Caco-2 (cell line): Measurements from ENCODE around the gene SHKBP1. TPM values are rescaled to one million over a fixed set of nuclear protein-coding genes. Genes with fewer than 3 reads are reported as not detected.

Source experiments
- BruUV-seq: library from RNA; stranded (reverse); fragments of 400-500 nt; replicated peaks from 2 replicates; lab custom pipeline; 2021; lab: Mats Ljungman, UMichigan
- CTCF ChIA-PET: fragments of 300-600 bp; sonication (Branson Sonifier 250); formaldehyde crosslinking; loops from one replicate; lab custom pipeline; 2022; ENCODE audit warnings: antibody characterized with exemption; lab: Charles Lee
- POLR2A ChIA-PET: fragments of 300-600 bp; sonication (Branson Sonifier 250); formaldehyde crosslinking; loops from one replicate; lab custom pipeline; 2022; ENCODE audit warnings: antibody characterized with exemption; lab: Charles Lee
- DNase-seq, 2 experiments: peaks; one replicate each; pipeline versions ENCODE4 v3.0.0 to v3.0.0-alpha.2; 2020 to 2022
- H3K27me3 ChIP-seq: replicated peaks from 2 replicates; pipeline ENCODE4 v1.6.0; 2011; ENCODE audit warnings: low read length; ENCODE audit not compliant: control insufficient read depth, insufficient read depth
- H3K36me3 ChIP-seq: 2 replicates; pipeline ENCODE4 v1.5.1; 2011; ENCODE audit warnings: low read length; ENCODE audit not compliant: control insufficient read depth, insufficient read depth
- H3K4me1 ChIP-seq: fragments of 250-450 bp; sonication (Bioruptor Pico); 2 replicates; pipeline ENCODE4 v1.5.1; 2020; ENCODE audit warnings: mild to moderate bottlenecking
- H3K4me3 ChIP-seq: 2 replicates; pipeline ENCODE4 v1.5.1; 2011; ENCODE audit warnings: low read depth, mild to moderate bottlenecking, control low read depth, low read length
- H3K9me3 ChIP-seq: fragments of 250-450 bp; sonication (Bioruptor Pico); 2 replicates; pipeline ENCODE4 v1.5.1; 2020; ENCODE audit warnings: mild to moderate bottlenecking, moderate library complexity
- H3K27ac Mint-ChIP-seq: one replicate; pipeline ENCODE4 v1.8.0; 2022; ENCODE audit warnings: mixed read lengths; ENCODE audit not compliant: unreplicated experiment
- H3K27me3 Mint-ChIP-seq: one replicate; pipeline ENCODE4 v1.8.0; 2022; ENCODE audit warnings: mixed read lengths; ENCODE audit not compliant: insufficient read depth, unreplicated experiment
- H3K36me3 Mint-ChIP-seq: one replicate; pipeline ENCODE4 v1.8.0; 2022; ENCODE audit warnings: mild to moderate bottlenecking, mixed read lengths; ENCODE audit not compliant: insufficient read depth, unreplicated experiment
- H3K4me1 Mint-ChIP-seq: one replicate; pipeline ENCODE4 v1.8.0; 2022; ENCODE audit warnings: low read depth, mixed read lengths; ENCODE audit not compliant: unreplicated experiment
- H3K4me3 Mint-ChIP-seq: one replicate; pipeline ENCODE4 v1.8.0; 2022; ENCODE audit warnings: mild to moderate bottlenecking, moderate library complexity, mixed read lengths; ENCODE audit not compliant: unreplicated experiment
- H3K9me3 Mint-ChIP-seq: one replicate; pipeline ENCODE4 v1.8.0; 2022; ENCODE audit warnings: mixed read lengths; ENCODE audit not compliant: unreplicated experiment
- intact Hi-C: fragments of 100-400 bp; cut with micrococcal nuclease; formaldehyde crosslinking; loops from one replicate; pipeline ENCODE4 v1.10.0; 2022; ENCODE audit not compliant: unreplicated experiment
- total RNA-seq: library from RNA; stranded (reverse); gene quantifications from 2 replicates; pipeline ENCODE4 v1.2.3, GENCODE V29; 2022
- TF ChIP-seq, protein P1 (sequence below), 2 experiments: fragments of 200-600 bp in 1 of 2; IDR thresholded peaks; 1 replicate in 1 of 2; 2 replicates in 1 of 2; pipeline versions ENCODE4 v1.5.1 to v1.8.0; 2011 to 2022; ENCODE audit warnings: antibody characterized with exemption in 1 of 2, control low read depth in 1 of 2, inconsistent platforms in 1 of 2, low read depth in 1 of 2, low read length in 1 of 2, mild to moderate bottlenecking in 1 of 2, moderate library complexity in 1 of 2; ENCODE audit not compliant: insufficient read depth in 1 of 2, severe bottlenecking in 1 of 2, unreplicated experiment in 1 of 2

The SHKBP1 gene
- total RNA-seq, 1 experiment from 2014 or later: 82.6 TPM

DNA sequence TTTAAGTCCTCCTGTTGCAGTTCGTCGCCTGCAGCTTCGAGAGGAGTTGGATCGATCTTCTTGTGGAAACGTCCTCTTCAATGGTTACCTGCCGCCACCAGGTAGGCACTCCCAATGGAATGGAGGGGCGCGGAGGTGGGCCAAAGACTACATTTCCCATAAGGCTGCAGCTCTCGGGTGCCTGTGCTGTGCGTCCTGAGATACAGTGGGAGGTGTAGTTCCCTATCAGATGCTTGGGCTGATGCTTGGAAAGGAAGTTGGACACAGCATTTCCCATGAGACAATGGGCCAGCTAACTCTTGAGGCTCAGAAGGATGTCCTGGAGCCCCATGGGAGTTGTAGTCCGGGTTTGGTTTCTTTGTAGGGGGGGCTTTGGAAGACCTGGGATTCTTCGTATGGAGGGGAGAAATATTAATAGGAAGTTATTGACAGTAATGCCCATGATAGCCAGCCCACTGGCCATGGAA is 1.8 kb downstream of the SHKBP1 start:
- no peak overlapping the region for H3K4me3 ChIP-seq
- no TSS peak for BruUV-seq
- H3K4me3 Mint-ChIP-seq: peak overlapping the region; percentile 76
- POLR2A ChIA-PET: no interaction called here
- no peaks in the 10 kb centered on the region for H3K27me3 ChIP-seq
- no peaks in the 10 kb centered on the region for H3K9me3 ChIP-seq
- H3K9me3 Mint-ChIP-seq: no peaks in the 10 kb centered on the region
- no peaks in the 10 kb centered on the region for H3K36me3 ChIP-seq
- H3K27me3 Mint-ChIP-seq: no peaks in the 10 kb centered on the region
- peaks cover 4% of the 10 kb centered on the region; the same call in 1 of the 2 replicates for H3K4me1 ChIP-seq
- DNase-seq: peak; percentile 54 to 72
- intact Hi-C loops: no loop called here
- H3K27ac Mint-ChIP-seq: no peak overlapping the region
- H3K4me1 Mint-ChIP-seq: peaks cover 11% of the 10 kb centered on the region
- CTCF ChIA-PET: no interaction called here
- TF ChIP-seq, protein P1, sequence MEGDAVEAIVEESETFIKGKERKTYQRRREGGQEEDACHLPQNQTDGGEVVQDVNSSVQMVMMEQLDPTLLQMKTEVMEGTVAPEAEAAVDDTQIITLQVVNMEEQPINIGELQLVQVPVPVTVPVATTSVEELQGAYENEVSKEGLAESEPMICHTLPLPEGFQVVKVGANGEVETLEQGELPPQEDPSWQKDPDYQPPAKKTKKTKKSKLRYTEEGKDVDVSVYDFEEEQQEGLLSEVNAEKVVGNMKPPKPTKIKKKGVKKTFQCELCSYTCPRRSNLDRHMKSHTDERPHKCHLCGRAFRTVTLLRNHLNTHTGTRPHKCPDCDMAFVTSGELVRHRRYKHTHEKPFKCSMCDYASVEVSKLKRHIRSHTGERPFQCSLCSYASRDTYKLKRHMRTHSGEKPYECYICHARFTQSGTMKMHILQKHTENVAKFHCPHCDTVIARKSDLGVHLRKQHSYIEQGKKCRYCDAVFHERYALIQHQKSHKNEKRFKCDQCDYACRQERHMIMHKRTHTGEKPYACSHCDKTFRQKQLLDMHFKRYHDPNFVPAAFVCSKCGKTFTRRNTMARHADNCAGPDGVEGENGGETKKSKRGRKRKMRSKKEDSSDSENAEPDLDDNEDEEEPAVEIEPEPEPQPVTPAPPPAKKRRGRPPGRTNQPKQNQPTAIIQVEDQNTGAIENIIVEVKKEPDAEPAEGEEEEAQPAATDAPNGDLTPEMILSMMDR (IDR thresholded peaks at IDR 0.05; ENCODE audit: insufficient read depth in 1 of 2, low read depth in 1 of 2, low read length in 1 of 2, severe bottlenecking in 1 of 2, unreplicated experiment in 1 of 2): no peak
- H3K36me3 Mint-ChIP-seq: peaks cover 18% of the 10 kb centered on the region

DNA sequence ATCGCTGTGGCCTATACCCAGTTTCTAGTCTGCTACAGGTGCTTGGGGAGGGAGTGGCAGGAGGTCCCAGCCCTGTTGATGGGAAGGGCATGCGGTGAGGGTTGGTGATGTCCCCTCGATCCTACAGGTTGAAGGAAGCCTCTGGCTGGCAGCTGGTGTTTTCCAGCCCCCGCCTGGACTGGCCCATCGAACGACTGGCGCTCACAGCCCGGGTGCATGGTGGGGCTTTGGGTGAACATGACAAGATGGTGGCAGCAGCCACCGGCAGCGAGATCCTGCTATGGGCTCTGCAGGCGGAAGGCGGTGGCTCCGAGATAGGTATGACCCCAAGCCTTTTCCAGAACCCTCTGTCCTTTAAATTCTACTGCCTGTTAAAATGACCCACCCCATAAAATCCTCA is 3.9 kb downstream of the SHKBP1 start:
- intact Hi-C loops: no loop called here
- Mint-ChIP-seq H3K9me3 (no peaks in the 10 kb centered on the region), H3K27me3 (no peaks in the 10 kb centered on the region), H3K4me1 (peaks cover 11% of the 10 kb centered on the region), H3K4me3 (no peak overlapping the region), H3K27ac (no peak overlapping the region), H3K36me3 (peaks cover 22% of the 10 kb centered on the region)
- Histone ChIP-seq H3K4me1 (peaks cover 4% of the 10 kb centered on the region; the same call in 1 of the 2 replicates), H3K27me3 (no peaks in the 10 kb centered on the region), H3K4me3 (no peak overlapping the region), H3K9me3 (no peaks in the 10 kb centered on the region), H3K36me3 (no peaks in the 10 kb centered on the region)
- no peak for DNase-seq
- CTCF ChIA-PET: no interaction called here
- POLR2A ChIA-PET: no interaction called here
- no TSS peak for BruUV-seq
- TF ChIP-seq, protein P1 (IDR thresholded peaks at IDR 0.05; ENCODE audit: insufficient read depth in 1 of 2, low read depth in 1 of 2, low read length in 1 of 2, severe bottlenecking in 1 of 2, unreplicated experiment in 1 of 2): no peak

DNA sequence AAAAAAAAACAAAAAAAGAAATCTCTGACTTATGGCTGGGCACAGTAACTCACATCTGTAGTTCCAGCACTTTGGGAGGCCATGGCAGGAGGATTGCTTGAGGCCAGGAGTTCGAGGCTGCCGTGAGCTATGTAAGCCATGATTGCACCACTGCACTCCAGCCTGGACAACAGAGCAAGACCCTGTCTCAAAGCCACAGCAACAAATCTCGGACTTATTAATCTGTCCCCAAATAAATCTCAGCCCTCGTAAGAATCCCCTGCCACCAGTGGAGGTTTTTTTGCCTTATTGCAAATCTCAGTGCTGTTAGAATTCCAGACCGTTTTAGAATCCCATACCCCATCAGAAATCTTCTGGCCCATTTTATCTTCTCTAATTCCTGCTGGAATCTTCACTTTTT is 4.9 kb downstream of the SHKBP1 start:
- no peak overlapping the region for H3K27ac Mint-ChIP-seq

More for the DNA sequence above, 4.9 kb downstream of the SHKBP1 start:
- no peaks in the 10 kb centered on the region for H3K9me3 ChIP-seq
- TF ChIP-seq, protein P1 (IDR thresholded peaks at IDR 0.05; ENCODE audit: insufficient read depth in 1 of 2, low read depth in 1 of 2, low read length in 1 of 2, severe bottlenecking in 1 of 2, unreplicated experiment in 1 of 2): no peak
- no peaks in the 10 kb centered on the region for H3K27me3 ChIP-seq
- 0 out of 2 replicates have a peak, but pooled peaks cover 4% of the 10 kb centered on the region for H3K4me1 ChIP-seq
- CTCF ChIA-PET: no interaction called here
- POLR2A ChIA-PET: no interaction called here
- H3K4me3 Mint-ChIP-seq: no peak overlapping the region
- DNase-seq: no peak
- no TSS peak for BruUV-seq
- H3K9me3 Mint-ChIP-seq: no peaks in the 10 kb centered on the region
- peaks cover 21% of the 10 kb centered on the region for H3K36me3 Mint-ChIP-seq
- no peaks in the 10 kb centered on the region for H3K27me3 Mint-ChIP-seq
- H3K36me3 ChIP-seq: no peaks in the 10 kb centered on the region
- no peak overlapping the region for H3K4me3 ChIP-seq
- H3K4me1 Mint-ChIP-seq: peaks cover 18% of the 10 kb centered on the region
- intact Hi-C loops: no loop called here
